GM23338 (cell line): ENCODE results near the gene SLC5A4.

ENCODE experiments used
- CREB1 ChIP-seq: fragments of 250-450 bp; sonication (Bioruptor Pico); IDR thresholded peaks from 2 replicates; pipeline ENCODE4 v1.5.0; 2020; ENCODE audit warnings: low read depth, mild to moderate bottlenecking, moderate library complexity
- EZH2 ChIP-seq: fragments of 200-600 bp; sonication (generic); IDR thresholded peaks from one replicate; pipeline ENCODE4 v1.8.0; 2017; ENCODE audit warnings: antibody characterized with exemption, mild to moderate bottlenecking, low read depth; ENCODE audit not compliant: unreplicated experiment
- EZH2phosphoT487 ChIP-seq: fragments of 200-600 bp; sonication (generic); IDR thresholded peaks from one replicate; pipeline ENCODE4 v1.8.1; 2018; ENCODE audit warnings: antibody characterized with exemption; ENCODE audit not compliant: unreplicated experiment
- POLR2AphosphoS5 ChIP-seq: IDR thresholded peaks from 2 replicates; pipeline ENCODE4 v1.6.1; 2016; ENCODE audit warnings: antibody characterized with exemption, low read depth
- TF ChIP-seq, protein P1 (sequence below): IDR thresholded peaks from one replicate; pipeline ENCODE4 v1.6.1; 2018; ENCODE audit warnings: antibody characterized with exemption; ENCODE audit not compliant: unreplicated experiment
- TF ChIP-seq, protein P2 (sequence below), 2 experiments: fragments of 200-600 bp in 1 of 2; sonication (generic) in 1 of 2; conservative IDR thresholded peaks; 2 replicates each; pipeline versions ENCODE4 v1.5.1 to v1.6.1; 2016 to 2017; ENCODE audit warnings: antibody characterized with exemption in 2 of 2, low read depth in 2 of 2, mild to moderate bottlenecking in 2 of 2, moderate library complexity in 1 of 2
- TF ChIP-seq, protein P3 (sequence below): fragments of 250-450 bp; sonication (Bioruptor Pico); IDR thresholded peaks from 2 replicates; pipeline ENCODE4 v1.5.0; 2020; ENCODE audit warnings: mild to moderate bottlenecking, moderate library complexity

DNA sequence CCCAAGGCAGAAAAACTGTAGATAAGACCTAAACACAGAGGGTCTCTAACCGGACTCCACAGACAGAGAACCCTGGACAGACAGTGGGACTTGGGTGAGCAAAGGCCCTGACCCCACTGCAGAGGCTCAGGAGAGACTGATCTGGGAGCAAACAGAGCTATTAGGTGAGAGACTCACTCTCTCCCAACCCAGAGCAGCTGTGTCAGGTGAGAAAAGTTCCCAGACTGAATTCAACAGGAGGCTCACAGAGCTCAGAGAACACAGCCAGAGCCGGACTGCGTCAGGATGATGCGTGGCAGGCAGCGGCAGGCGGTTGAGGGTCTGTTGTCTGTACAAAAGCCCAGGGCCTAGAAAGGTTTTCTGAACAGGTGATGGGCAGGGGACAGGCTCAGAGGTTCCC is 55.8 kb downstream of the SLC5A4 start:
- TF ChIP-seq, protein P1, sequence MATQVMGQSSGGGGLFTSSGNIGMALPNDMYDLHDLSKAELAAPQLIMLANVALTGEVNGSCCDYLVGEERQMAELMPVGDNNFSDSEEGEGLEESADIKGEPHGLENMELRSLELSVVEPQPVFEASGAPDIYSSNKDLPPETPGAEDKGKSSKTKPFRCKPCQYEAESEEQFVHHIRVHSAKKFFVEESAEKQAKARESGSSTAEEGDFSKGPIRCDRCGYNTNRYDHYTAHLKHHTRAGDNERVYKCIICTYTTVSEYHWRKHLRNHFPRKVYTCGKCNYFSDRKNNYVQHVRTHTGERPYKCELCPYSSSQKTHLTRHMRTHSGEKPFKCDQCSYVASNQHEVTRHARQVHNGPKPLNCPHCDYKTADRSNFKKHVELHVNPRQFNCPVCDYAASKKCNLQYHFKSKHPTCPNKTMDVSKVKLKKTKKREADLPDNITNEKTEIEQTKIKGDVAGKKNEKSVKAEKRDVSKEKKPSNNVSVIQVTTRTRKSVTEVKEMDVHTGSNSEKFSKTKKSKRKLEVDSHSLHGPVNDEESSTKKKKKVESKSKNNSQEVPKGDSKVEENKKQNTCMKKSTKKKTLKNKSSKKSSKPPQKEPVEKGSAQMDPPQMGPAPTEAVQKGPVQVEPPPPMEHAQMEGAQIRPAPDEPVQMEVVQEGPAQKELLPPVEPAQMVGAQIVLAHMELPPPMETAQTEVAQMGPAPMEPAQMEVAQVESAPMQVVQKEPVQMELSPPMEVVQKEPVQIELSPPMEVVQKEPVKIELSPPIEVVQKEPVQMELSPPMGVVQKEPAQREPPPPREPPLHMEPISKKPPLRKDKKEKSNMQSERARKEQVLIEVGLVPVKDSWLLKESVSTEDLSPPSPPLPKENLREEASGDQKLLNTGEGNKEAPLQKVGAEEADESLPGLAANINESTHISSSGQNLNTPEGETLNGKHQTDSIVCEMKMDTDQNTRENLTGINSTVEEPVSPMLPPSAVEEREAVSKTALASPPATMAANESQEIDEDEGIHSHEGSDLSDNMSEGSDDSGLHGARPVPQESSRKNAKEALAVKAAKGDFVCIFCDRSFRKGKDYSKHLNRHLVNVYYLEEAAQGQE = no peak
- TF ChIP-seq EZH2 (no peak), POLR2AphosphoS5 (no peak), EZH2phosphoT487 (no peak), CREB1 (CRISPR knock-in tag) (no peak)
- TF ChIP-seq, protein P2, sequence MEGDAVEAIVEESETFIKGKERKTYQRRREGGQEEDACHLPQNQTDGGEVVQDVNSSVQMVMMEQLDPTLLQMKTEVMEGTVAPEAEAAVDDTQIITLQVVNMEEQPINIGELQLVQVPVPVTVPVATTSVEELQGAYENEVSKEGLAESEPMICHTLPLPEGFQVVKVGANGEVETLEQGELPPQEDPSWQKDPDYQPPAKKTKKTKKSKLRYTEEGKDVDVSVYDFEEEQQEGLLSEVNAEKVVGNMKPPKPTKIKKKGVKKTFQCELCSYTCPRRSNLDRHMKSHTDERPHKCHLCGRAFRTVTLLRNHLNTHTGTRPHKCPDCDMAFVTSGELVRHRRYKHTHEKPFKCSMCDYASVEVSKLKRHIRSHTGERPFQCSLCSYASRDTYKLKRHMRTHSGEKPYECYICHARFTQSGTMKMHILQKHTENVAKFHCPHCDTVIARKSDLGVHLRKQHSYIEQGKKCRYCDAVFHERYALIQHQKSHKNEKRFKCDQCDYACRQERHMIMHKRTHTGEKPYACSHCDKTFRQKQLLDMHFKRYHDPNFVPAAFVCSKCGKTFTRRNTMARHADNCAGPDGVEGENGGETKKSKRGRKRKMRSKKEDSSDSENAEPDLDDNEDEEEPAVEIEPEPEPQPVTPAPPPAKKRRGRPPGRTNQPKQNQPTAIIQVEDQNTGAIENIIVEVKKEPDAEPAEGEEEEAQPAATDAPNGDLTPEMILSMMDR (conservative IDR thresholded peaks at IDR 0.05; ENCODE audit: low read depth in 2 of 2) = no peak
- TF ChIP-seq, protein P3, sequence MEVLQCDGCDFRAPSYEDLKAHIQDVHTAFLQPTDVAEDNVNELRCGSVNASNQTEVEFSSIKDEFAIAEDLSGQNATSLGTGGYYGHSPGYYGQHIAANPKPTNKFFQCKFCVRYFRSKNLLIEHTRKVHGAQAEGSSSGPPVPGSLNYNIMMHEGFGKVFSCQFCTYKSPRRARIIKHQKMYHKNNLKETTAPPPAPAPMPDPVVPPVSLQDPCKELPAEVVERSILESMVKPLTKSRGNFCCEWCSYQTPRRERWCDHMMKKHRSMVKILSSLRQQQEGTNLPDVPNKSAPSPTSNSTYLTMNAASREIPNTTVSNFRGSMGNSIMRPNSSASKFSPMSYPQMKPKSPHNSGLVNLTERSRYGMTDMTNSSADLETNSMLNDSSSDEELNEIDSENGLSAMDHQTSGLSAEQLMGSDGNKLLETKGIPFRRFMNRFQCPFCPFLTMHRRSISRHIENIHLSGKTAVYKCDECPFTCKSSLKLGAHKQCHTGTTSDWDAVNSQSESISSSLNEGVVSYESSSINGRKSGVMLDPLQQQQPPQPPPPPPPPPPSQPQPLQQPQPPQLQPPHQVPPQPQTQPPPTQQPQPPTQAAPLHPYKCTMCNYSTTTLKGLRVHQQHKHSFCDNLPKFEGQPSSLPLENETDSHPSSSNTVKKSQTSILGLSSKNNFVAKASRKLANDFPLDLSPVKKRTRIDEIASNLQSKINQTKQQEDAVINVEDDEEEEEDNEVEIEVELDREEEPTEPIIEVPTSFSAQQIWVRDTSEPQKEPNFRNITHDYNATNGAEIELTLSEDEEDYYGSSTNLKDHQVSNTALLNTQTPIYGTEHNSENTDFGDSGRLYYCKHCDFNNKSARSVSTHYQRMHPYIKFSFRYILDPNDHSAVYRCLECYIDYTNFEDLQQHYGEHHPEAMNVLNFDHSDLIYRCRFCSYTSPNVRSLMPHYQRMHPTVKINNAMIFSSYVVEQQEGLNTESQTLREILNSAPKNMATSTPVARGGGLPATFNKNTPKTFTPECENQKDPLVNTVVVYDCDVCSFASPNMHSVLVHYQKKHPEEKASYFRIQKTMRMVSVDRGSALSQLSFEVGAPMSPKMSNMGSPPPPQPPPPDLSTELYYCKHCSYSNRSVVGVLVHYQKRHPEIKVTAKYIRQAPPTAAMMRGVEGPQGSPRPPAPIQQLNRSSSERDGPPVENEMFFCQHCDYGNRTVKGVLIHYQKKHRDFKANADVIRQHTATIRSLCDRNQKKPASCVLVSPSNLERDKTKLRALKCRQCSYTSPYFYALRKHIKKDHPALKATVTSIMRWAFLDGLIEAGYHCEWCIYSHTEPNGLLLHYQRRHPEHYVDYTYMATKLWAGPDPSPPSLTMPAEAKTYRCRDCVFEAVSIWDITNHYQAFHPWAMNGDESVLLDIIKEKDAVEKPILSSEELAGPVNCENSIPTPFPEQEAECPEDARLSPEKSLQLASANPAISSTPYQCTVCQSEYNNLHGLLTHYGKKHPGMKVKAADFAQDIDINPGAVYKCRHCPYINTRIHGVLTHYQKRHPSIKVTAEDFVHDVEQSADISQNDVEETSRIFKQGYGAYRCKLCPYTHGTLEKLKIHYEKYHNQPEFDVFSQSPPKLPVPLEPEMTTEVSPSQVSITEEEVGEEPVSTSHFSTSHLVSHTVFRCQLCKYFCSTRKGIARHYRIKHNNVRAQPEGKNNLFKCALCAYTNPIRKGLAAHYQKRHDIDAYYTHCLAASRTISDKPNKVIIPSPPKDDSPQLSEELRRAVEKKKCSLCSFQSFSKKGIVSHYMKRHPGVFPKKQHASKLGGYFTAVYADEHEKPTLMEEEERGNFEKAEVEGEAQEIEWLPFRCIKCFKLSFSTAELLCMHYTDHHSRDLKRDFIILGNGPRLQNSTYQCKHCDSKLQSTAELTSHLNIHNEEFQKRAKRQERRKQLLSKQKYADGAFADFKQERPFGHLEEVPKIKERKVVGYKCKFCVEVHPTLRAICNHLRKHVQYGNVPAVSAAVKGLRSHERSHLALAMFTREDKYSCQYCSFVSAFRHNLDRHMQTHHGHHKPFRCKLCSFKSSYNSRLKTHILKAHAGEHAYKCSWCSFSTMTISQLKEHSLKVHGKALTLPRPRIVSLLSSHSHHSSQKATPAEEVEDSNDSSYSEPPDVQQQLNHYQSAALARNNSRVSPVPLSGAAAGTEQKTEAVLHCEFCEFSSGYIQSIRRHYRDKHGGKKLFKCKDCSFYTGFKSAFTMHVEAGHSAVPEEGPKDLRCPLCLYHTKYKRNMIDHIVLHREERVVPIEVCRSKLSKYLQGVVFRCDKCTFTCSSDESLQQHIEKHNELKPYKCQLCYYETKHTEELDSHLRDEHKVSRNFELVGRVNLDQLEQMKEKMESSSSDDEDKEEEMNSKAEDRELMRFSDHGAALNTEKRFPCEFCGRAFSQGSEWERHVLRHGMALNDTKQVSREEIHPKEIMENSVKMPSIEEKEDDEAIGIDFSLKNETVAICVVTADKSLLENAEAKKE = no peak
